Adipose tissue (tissue), 3 donors: ENCODE results near the gene LOXL1. TPM values are rescaled to one million over a fixed set of nuclear protein-coding genes. Genes with fewer than 3 reads are reported as not detected.
"Not testable (repeated sequence)": the region's sequence is repeated elsewhere in the genome, so short reads cannot be mapped to it uniquely, and the experiment has no call there.

Experiments
- H3K27ac ChIP-seq: one replicate; pipeline ENCODE4 v1.5.1; 2013; ENCODE audit warnings: low read depth, low read length
- WGBS, 3 donors: extraction: QIAGEN DNeasy Blood & Tissue Kit; methylation state at CpG; one replicate each; pipeline ENCODE4 v1.1.7; 2013; 5-methylcytosine and 5-hydroxymethylcytosine counted together
- polyA plus RNA-seq, 3 donors: library from polyadenylated mRNA; stranded (reverse); fragments of 200-250 nt; gene quantifications; one replicate each; pipeline ENCODE4 v1.2.3, GENCODE V29; 2013
- donor health status: healthy with polysubstance abuse.
- donor health status: Bipolar disorder and iron deficiency.
- donor health status: healthy.

The LOXL1 gene
- polyA plus RNA-seq, 3 donors = 4.2 to 15.7 (median 6.7) TPM

DNA sequence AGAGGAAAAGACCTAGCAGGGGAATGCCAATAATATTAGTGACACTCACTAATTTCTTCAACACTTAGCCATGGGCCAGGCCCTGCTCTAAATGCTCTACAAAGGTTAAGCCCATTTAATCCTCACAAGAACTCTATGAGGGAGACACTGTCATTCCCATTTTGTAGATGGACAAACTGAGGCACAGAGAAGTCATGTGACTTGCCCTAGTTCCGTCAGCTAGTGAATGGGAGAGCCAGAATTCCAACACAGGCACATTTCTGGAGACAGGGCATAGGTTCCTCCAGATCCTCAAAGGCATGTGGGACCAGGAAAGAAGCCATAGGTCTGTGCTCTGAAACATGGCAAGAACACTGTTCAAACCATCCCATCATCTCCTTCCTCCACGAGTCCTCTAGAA, 31.5 kb downstream of the LOXL1 start:
- WGBS, 3 donors = 78 to 93% (median 91%) methylated on average over 2 of the region's 2 CpGs
- H3K27ac ChIP-seq = no peak overlapping the region

DNA sequence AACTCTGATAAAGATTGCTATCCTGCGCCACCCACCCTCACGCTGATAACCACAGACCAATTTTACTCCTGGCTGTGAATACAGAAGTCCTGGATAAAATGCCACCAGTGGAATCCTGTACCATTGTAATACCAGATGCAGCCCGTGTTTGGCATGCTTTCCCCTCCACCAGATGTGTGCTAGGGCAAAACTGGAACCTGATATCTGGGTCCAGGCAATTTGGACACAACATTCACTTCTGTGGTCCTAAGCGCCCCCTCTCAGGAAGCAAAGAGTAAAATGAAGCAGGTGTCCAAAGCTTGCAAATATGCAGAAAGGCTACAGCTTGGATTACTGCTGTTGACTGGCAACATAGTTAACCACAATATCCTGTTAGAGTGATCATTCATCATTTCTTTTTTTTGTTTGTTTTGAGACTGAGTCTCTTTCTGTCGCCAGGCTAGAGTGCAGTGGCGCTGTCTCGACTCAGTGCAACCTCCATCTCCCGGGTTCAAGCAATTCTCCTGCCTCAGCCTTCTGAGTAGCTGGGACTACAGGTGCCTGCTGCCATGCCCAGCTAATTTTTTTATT, 32.8 kb downstream of the LOXL1 start:
- H3K27ac ChIP-seq = no peak overlapping the region
- 35 to 44% (median 38%) methylated on average over 8 of the region's 8 CpGs for WGBS, 3 donors

DNA sequence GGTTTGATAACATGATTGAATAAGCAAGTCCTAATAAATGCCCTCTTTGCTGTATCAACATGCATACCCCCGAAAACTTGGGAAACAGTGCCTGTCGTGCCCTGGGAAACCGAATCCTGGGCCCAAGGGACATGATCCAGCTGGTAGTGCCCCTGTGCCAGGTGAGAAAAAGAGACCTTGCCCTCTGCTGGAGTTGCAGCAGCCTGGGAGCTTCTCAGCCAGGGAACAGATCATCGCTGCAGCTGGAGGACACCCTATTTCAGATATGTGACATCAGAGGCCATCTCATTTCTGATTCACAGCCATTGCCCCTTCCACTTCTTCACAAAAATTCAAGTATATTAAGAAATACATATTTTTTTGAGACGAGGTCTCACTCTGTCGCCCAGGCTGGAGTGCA, 33.5 kb downstream of the LOXL1 start:
- no peak overlapping the region for H3K27ac ChIP-seq
- WGBS, 3 donors = 84 to 90% (median 90%) methylated on average over 6 of the region's 6 CpGs

DNA sequence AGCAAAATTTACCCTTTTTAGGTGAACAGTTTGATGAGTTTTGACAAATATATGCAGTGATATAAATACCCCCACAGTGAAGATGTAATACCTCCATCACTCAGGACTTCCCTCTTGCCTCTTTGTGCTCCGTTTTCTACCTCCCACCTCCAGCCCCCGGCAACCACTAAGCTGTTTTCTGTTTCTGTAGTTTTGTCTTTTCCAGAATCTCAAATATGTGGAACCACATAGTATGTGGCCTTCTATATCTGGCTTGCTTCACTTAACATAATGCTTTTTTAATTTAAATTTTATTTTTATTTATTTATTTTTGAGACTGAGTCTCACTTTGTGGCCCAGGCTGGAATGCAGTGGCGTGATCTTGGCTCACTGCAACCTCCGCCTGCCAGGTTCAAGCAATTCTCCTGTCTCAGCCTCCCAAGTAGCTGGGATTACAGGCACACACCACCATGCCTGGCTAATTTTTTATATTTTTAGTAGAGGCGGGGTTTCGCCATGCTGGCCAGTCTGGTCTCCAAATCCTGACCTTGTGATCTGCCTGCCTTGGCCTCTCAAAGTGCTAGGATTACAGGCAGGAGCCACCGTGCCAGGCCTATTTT, 34.3 kb downstream of the LOXL1 start:
- WGBS, 3 donors = 87 to 92% (median 91%) methylated on average over 7 of the region's 7 CpGs
- not testable (repeated sequence) for H3K27ac ChIP-seq

DNA sequence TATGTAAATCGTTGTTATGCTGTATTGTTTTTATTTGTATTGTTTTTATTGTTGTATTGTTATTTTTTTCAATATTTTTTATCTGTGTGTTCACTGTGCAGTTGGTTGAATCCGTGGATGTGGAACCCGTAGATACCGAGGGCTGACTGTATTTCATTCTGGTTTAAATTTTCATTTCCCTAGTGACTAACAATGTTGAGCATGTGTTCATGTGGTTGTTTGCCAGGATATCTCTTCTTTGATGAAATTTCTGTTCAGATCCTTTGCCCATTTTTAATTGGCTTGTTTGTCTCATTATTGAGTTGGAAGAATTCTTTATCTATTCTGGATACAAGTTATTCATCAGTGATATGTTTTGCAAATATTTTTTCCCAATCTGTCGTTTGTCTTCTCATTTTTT, 36.2 kb downstream of the LOXL1 start:
- 68 to 70% (median 68%) methylated on average over 5 of the region's 5 CpGs for WGBS, 3 donors

DNA sequence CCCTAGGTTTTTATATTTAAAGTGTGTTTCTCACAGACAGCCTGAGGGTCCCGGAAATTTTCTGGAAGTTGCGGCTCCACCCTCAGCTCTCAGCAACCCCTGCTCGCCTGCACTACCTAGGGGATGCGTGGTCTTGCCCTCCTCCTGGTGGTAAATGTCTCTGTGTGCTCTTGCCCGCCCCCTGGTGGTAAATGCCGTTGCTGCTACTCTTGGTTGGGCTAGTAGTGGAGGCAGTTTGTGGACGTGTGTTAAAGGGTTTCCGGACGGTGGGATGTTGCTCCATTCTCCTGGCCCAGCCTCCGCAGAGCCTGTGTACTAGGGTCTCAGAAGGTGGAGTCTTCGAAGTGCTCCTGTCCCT, 38.5 kb downstream of the LOXL1 start:
- H3K27ac ChIP-seq = no peak overlapping the region
- WGBS, 3 donors = 6 to 7% (median 7%) methylated on average over 11 of the region's 11 CpGs

More for the DNA sequence above, 36.2 kb downstream of the LOXL1 start:
- no peak overlapping the region for H3K27ac ChIP-seq

DNA sequence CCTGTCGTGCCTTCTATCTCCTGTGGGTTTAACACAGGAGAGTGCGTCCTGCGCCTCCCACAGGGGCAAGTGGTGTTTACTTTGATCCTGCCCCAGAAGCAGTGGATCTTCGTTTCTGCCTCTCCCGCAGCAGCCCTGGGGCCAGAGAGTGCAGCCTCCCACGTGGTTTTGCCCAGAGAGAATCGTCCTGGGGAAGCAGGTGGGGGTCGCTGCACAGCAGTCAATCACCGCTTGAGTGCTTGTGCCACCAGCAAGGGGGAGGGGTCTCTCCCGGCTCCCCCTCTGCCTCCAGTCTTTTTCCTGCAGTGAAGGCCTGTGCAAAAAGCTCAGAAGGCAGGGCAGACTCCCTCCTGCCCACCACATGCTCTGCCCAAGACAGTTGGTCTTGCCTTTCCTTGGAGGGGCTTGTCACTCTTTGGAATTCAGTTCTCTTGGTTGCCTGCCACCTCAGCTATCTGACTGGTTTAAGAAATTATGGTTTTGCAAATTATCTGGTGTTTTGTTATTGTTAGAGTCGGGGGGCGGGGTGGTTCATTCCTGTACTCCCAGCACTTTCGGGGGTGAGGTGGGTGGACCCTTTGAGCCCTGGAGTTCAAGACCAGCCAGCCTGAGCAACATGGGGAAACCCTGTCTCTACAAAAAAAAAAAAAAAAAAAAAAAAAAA, 39.0 kb downstream of the LOXL1 start:
- no peak overlapping the region for H3K27ac ChIP-seq
- whole genome bisulfite sequencing, 3 donors = 30 to 39% (median 38%) methylated on average over 13 of the region's 13 CpGs

DNA sequence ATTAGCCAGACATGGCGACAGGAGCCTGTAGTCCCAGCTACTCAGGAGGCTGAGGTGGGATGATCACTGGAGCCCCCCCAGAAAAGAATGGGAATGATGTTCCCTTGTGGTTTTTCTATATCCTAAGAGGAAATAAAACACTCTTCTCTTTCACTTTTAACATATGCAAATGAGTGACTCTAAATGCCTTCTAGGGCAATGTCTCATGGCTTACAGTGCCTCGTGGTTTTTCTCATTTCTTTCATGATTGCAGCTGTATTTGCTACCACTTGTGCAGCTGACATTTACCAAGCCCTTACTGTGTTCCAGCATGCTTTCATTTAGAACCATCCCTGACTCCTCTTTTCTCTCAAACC, 39.5 kb downstream of the LOXL1 start:
- 42 to 66% (median 46%) methylated on average over 2 of the region's 2 CpGs for WGBS, 3 donors
- H3K27ac ChIP-seq = no peak overlapping the region

DNA sequence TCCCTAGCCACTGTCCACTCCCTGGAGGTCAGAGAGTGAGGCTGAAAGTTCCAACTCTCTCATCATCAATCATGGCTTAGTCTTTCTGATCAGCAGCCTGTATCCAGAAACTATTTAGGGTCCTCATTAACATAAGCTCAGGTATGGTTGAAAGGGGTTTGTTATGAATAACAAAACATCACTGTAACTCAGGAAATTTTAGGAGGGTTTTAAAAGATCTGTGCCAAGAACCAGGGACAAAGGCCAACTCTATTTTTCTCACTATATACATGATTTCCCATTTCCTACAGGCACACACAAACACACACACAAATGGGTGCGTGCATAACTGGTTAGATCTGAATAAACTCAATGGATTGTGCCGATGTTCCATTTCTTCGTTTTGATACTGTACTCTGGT, 42.2 kb downstream of the LOXL1 start:
- 88 to 94% (median 94%) methylated on average over 3 of the region's 3 CpGs for WGBS, 3 donors

DNA sequence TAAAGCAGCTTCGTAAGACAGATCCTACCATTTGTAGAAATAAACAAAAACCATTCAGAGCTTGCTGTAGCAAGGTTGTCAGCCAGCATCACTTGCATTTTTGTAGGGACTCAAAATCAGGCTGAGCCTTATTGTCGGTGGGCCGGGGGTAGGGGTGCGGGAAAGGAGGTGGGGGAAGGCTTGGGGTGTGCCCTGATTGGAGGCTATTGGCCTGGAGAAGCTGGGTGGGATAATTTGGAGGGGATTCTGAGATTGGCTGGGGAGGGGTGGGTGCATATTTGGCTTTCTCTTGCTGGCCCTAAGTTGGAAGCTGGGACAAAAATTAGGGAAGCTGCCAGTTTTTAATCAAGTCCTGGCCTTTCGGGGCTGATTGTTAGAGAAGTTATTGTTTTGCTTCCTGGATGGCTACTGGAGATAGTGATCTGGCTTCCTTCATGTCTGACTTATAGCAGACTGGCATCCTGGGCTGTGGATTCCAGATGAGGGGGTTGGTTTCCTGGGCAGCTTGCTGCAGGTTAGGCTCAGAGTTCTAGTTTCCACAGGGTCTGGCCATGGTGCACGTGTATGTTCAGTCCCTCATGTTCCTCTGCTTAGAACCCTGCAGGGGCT, 43.0 kb downstream of the LOXL1 start:
- H3K27ac ChIP-seq = no peak overlapping the region
- whole genome bisulfite sequencing, 3 donors = 77 to 82% (median 82%) methylated on average over 6 of the region's 6 CpGs

More for the DNA sequence above, 42.2 kb downstream of the LOXL1 start:
- H3K27ac ChIP-seq = no peak overlapping the region

DNA sequence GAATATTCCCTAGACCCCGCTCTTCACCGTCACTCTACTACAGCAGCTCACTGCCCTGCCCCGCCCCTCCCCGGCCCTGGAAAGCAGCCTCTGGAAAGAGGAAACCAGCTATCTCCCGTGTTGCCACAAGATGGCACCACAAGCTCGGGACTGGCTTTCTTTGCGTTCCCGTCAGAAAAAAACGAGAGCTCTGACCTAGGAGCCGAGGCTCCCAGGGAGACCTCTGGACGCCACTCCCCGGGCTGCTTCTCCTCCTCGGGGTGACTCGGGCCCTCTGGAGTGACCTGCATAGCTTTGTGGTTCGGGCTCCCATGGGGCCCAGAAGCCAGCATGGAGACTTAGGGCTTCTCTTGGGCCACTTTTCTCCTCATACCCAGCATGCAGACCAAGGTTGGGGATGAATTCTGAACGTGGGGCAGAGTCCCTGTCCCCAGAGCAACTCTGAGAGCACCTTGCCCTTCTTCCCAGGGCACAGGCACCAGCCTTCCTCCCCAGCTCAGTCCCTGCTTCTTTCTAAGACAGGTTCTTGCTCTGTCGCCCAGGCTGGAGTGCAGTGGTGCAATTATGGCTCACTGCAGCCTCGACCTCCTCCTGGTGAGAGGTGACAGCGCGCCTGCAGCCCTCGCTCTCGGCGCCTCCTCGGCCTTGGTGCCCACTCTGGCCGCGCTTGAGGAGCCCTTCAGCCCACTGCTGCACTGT, 46.9 kb downstream of the LOXL1 start:
- H3K27ac ChIP-seq = no peak overlapping the region

DNA sequence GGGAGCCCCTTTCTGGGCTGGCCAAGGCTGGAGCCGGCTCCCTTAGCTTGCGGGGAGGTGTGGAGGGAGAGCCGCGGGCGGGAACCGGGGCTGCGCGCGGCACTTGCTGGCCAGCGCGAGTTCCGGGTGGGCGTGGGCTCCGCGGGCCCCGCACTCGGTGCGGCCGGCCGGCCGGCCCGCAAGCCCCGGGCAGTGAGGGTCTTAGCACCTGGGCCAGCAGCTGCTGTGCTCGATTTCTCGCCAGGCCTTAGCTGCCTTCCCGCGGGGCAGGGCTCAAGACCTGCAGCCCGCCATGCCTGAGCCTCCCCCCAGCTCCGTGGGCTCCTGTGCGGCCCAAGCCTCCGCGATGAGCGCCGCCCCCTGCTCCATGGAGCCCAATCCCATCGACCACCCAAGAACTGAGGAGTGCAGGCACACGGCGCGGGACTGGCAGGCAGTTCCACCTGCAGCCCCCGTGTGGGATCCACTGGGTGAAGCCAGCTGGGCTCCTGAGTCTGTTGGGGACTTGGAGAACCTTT, 47.5 kb downstream of the LOXL1 start:
- 77 to 93% (median 84%) methylated on average over 37 to 39 of the region's 39 CpGs for WGBS, 3 donors

More for the DNA sequence above, 46.9 kb downstream of the LOXL1 start:
- WGBS, 3 donors = 9 to 30% (median 24%) methylated on average over 18 to 26 of the region's 26 CpGs

DNA sequence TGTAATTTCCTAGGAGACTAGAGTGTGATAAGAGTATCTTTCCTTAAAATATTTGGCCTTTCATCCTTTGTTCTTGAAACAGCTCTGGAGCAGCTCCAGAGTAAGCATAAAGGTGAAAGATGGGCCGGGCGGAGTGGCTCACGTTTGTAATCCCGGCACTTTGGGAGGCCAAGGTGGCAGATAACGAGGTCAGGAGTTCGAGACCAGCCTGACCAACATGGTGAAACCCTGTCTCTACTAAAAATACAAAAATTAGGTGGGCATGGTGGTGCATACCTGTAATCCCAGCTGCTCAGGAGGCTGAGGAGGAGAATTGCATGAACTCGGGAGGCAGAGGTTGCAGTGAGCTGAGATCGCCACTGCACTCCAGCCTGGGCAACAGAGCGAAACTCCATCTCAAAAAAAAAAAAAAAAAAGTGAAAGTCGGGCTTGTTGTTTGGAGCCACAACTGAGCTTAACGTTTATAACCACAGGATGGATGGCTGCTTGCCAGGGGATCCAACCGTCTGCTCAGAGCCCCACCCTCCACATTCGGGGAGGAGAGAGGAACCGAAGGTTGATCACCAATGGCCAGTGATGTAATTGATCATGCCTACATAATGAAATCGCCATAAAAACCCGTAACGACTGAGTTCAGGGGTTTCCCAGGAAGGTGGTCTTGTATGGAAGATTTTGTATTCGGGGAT, 49.3 kb downstream of the LOXL1 start:
- WGBS, 3 donors = 36 to 55% (median 38%) methylated on average over 18 of the region's 18 CpGs
- not testable (repeated sequence) for H3K27ac ChIP-seq

More for the DNA sequence above, 47.5 kb downstream of the LOXL1 start:
- H3K27ac ChIP-seq = not testable (repeated sequence)

DNA sequence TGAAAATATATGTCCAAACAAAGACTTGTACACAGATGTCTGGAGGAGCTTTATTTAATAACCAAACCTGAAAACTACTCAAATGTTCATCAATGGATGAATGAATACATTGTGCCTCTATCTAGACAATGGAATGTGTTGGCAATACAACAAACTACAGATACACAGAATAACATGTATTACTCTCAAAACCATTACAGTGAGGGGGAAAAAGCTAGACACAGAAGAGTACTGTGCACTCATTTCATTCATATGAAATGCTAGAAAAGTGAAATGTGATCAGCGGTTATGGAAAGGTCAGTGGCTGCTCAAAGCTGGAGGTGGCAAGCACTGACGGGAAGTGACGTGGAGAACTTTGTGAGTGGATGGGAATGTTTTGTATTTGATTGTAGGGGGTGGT, 52.6 kb downstream of the LOXL1 start:
- no peak overlapping the region for H3K27ac ChIP-seq
- WGBS, 3 donors = 63 to 91% (median 91%) methylated on average over 3 of the region's 3 CpGs

DNA sequence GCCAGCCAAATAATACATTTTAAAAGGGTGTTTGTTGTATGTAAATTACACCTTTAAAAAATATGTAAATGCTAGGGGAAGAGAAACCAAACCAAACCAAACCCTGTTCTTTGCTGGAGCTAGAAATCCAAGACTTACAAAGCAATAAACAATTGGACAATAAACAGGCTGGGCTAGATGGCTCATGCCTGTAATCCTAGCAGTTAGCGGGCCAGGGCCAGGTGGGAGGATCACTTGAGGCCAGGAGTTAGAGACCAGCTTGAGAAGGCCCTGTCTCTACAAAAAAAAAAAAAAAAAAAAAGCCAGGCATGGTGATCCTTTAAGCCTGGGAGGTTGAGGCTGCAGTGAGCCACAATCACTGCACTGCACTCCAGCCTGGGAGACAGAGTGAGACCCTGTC, 53.4 kb downstream of the LOXL1 start:
- 96 to 100% (median 96%) methylated on average over 1 of the region's 1 CpG for WGBS, 3 donors

DNA sequence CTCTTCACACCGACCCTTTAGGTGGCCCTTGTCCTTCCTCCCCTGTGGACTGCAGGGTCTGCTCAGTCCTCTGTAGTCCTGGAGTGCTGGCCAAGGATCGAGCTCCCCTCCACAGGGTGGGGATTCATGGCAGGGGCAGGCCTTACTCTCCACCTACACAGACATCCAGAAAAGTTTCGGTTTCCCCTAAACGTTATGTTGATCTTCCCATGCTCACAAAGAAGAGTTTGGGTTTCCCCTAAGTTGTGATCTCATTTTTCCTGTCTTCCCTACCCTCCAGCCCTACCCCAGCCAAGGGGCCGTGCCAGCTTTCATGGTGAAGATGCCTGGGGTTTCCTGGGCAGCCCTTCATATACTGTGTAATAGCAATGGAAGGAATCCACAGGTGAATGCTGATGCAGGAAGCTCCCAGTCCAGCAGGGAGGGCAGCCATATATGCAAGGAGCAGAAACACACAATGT, 55.5 kb downstream of the LOXL1 start:
- 20 to 41% (median 31%) methylated on average over 5 of the region's 5 CpGs for WGBS, 3 donors
- H3K27ac ChIP-seq = peak overlapping the region; percentile 60

More for the DNA sequence above, 53.4 kb downstream of the LOXL1 start:
- H3K27ac ChIP-seq = no peak overlapping the region

DNA sequence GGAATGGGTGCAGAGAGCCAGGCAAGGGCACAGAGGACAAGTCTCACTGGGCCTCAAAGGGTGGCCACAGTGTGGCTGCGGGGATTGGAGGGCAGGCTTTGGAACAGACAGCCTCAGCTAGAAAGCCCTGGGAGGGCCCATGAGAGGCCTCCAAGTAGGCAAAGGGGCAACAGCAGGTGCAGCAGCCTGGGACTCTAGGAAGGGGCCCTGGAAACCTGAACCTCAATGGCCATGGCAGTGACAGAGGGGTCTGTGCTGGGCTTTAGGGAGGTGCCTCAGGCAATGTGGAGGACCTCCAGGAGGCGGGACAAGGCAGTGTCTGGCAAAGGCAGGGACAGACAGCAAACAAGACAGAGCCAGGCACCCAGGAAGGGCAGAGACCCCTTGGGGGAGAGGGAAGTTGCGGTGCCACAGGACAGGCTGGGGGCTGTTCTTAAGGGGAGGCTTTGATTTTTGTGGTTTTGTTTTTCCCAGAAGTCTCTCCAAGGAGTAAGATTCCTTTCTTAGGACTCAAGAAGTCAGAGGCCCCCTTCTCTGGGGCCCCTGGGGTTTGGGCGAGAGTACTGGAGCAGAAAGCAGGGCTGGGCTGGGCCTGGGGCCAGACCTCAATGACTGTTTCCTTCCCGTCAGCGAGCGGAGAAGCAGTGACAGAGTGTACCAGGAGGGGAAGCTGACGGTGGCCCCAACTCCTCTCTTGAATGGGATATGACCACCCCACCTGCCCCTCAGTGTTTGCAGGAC, 56.1 kb downstream of the LOXL1 start:
- WGBS, 3 donors = 6 to 38% (median 8%) methylated on average over 8 of the region's 8 CpGs
- peak overlapping the region; percentile 60 for H3K27ac ChIP-seq
